HEK293T (cell line): Measurements from ENCODE around the gene GPR37.

Experiments used
- CTCF ChIA-PET: fragments of 350-600 bp; formaldehyde crosslinking; extraction: SDS; loops from one replicate; lab custom pipeline; 2021; ENCODE audit warnings: antibody characterized with exemption, inconsistent platforms; lab: Yijun Ruan, JAX
- POLR2A ChIA-PET: fragments of 350-600 bp; formaldehyde crosslinking; extraction: SDS; loops from one replicate; lab custom pipeline; 2020; ENCODE audit warnings: antibody characterized with exemption, inconsistent platforms; lab: Yijun Ruan, JAX
- DNase-seq: peaks from one replicate; pipeline ENCODE4 v3.0.0; 2012; ENCODE audit warnings: mixed read lengths; ENCODE audit errors: extremely low spot score
- ARNT ChIP-seq: fragments of 450-650 bp; IDR thresholded peaks from 2 replicates; pipeline ENCODE4 v1.6.1; 2017; ENCODE audit warnings: mild to moderate bottlenecking
- BHLHE40 ChIP-seq: fragments of 450-650 bp; IDR thresholded peaks from 2 replicates; pipeline ENCODE4 v1.6.1; 2016; ENCODE audit warnings: mild to moderate bottlenecking, moderate library complexity, borderline replicate concordance
- CTBP1 ChIP-seq: fragments of 450-650 bp; IDR thresholded peaks from 2 replicates; pipeline ENCODE4 v1.6.1; 2016; ENCODE audit warnings: borderline replicate concordance
- ELF4 ChIP-seq: fragments of 450-650 bp; IDR thresholded peaks from 2 replicates; pipeline ENCODE4 v1.6.1; 2017; ENCODE audit warnings: antibody characterized with exemption
- FOXA1 ChIP-seq: fragments of 450-650 bp; IDR thresholded peaks from 2 replicates; pipeline ENCODE4 v1.6.1; 2016; ENCODE audit warnings: mild to moderate bottlenecking
- FOXK2 ChIP-seq: fragments of 450-650 bp; IDR thresholded peaks from 2 replicates; pipeline ENCODE4 v1.6.1; 2016; ENCODE audit warnings: mild to moderate bottlenecking
- FOXM1 ChIP-seq: fragments of 450-650 bp; IDR thresholded peaks from 2 replicates; pipeline ENCODE4 v1.6.1; 2017; ENCODE audit warnings: mild to moderate bottlenecking, borderline replicate concordance
- HDGF ChIP-seq: fragments of 450-650 bp; IDR thresholded peaks from 2 replicates; pipeline ENCODE4 v1.6.1; 2017; ENCODE audit warnings: antibody characterized with exemption, borderline replicate concordance
- L3MBTL2 ChIP-seq: fragments of 450-650 bp; conservative IDR thresholded peaks from 2 replicates; pipeline ENCODE4 v1.6.1; 2016; ENCODE audit warnings: mild to moderate bottlenecking
- LEF1 ChIP-seq: fragments of 450-650 bp; IDR thresholded peaks from 2 replicates; pipeline ENCODE4 v1.6.1; 2017; ENCODE audit warnings: mild to moderate bottlenecking, borderline replicate concordance
- NFRKB ChIP-seq: fragments of 450-650 bp; IDR thresholded peaks from 2 replicates; pipeline ENCODE4 v1.6.1; 2016; ENCODE audit warnings: mild to moderate bottlenecking, moderate library complexity
- PKNOX1 ChIP-seq: fragments of 450-650 bp; IDR thresholded peaks from 2 replicates; pipeline ENCODE4 v1.6.1; 2016
- SP1 ChIP-seq: fragments of 450-650 bp; IDR thresholded peaks from 2 replicates; pipeline ENCODE4 v1.6.1; 2017
- SUZ12 ChIP-seq: fragments of 450-650 bp; IDR thresholded peaks from 2 replicates; pipeline ENCODE4 v1.6.1; 2016; ENCODE audit warnings: mild to moderate bottlenecking
- TARDBP ChIP-seq: fragments of 450-650 bp; IDR thresholded peaks from 2 replicates; pipeline ENCODE4 v1.6.1; 2016
- ZNF384 ChIP-seq: fragments of 450-650 bp; IDR thresholded peaks from 2 replicates; pipeline ENCODE4 v1.6.1; 2016

Gene GPR37

GRCh38 chr7:124765401-124766352, at the start of gene GPR37:
Gene GPR37, minus strand, starts transcription at chr7:124765792. Its CDS starts 816 bp downstream, at chr7:124764976.
- ChIA-PET CTCF (interaction anchor here (0.6 kb wide), 1 partner anchor 1314 kb away, joined by 3 read pairs; no protein-coding TSS in a partner anchor), POLR2A (interaction anchor here (0.7 to 0.9 kb wide), 2 partner anchors 12 to 1017 kb away, joined by 3 to 4 read pairs; partner anchors contain the start of gene WASL)
- TF ChIP-seq ELF4 = no peak
- no peak for TF ChIP-seq ZNF384
- TF ChIP-seq L3MBTL2 = peak; percentile 87
- DNase-seq = peak; percentile 71

GRCh38 chr7:124813994-124814798, 48.6 kb upstream of the GPR37 start:
- TF ChIP-seq PKNOX1 (no peak), FOXA1 (no peak), SUZ12 (no peak), ARNT (no peak), TARDBP (no peak), CTBP1 (no peak), HDGF (no peak), ELF4 (no peak), FOXK2 (no peak), SP1 (no peak), ZNF384 (no peak), BHLHE40 (no peak), NFRKB (no peak), FOXM1 (no peak)
- ChIA-PET CTCF (interaction anchor here (0.6 kb wide), 1 partner anchor 1935 kb away, joined by 3 read pairs; no protein-coding TSS in a partner anchor), POLR2A (no interaction called here)
- DNase-seq = no peak

- no peak for DNase-seq
- TF ChIP-seq LEF1 (no peak), FOXK2 (no peak), ZNF384 (no peak), HDGF (no peak), SUZ12 (no peak), FOXM1 (no peak), NFRKB (no peak), L3MBTL2 (no peak), TARDBP (no peak), ARNT (no peak), CTBP1 (no peak)
- ChIA-PET POLR2A (no interaction called here), CTCF (no interaction called here)
Measured at GRCh38 chr7:124812764-124813163, 47.2 kb upstream of the GPR37 start.

- POLR2A ChIA-PET = no interaction called here
- CTCF ChIA-PET = no interaction called here
- DNase-seq = no peak
- TF ChIP-seq FOXK2 = no peak
- no peak for TF ChIP-seq SUZ12
- TF ChIP-seq TARDBP = no peak
- TF ChIP-seq SP1 = no peak
- TF ChIP-seq BHLHE40 = no peak
- TF ChIP-seq CTBP1 = no peak
- TF ChIP-seq ARNT = no peak
- TF ChIP-seq FOXM1 = no peak
Measured at GRCh38 chr7:124811341-124811740, 45.7 kb upstream of the GPR37 start.

- ChIA-PET CTCF (no interaction called here), POLR2A (no interaction called here)
- DNase-seq = no peak
- TF ChIP-seq NFRKB (no peak), ARNT (no peak), FOXM1 (no peak), FOXA1 (no peak), ZNF384 (no peak)
Measured at GRCh38 chr7:124810605-124811004, 45.0 kb upstream of the GPR37 start.

- no peak for TF ChIP-seq SP1
- TF ChIP-seq FOXM1 = no peak
- TF ChIP-seq ZNF384 = no peak
- TF ChIP-seq FOXA1 = no peak
- no peak for TF ChIP-seq HDGF
- TF ChIP-seq CTBP1 = no peak
- TF ChIP-seq LEF1 = no peak
- no peak for TF ChIP-seq FOXK2
- DNase-seq = no peak
- CTCF ChIA-PET = no interaction called here
- POLR2A ChIA-PET = no interaction called here
Measured at GRCh38 chr7:124808206-124808605, 42.6 kb upstream of the GPR37 start.

GRCh38 chr7:124801330-124801895, 35.8 kb upstream of the GPR37 start:
- CTCF ChIA-PET = no interaction called here
- POLR2A ChIA-PET = no interaction called here
- no peak for TF ChIP-seq L3MBTL2
- no peak for TF ChIP-seq BHLHE40
- TF ChIP-seq PKNOX1 = no peak
- no peak for TF ChIP-seq FOXM1
- TF ChIP-seq FOXK2 = no peak
- no peak for TF ChIP-seq HDGF
- TF ChIP-seq ZNF384 = no peak
- TF ChIP-seq ELF4 = no peak
- TF ChIP-seq SUZ12 = no peak
- TF ChIP-seq CTBP1 = no peak
- TF ChIP-seq SP1 = no peak
- no peak for DNase-seq
